Measurements from ENCODE around the gene SCUBE2. TPM values are rescaled to one million over a fixed set of nuclear protein-coding genes. Genes with fewer than 3 reads are reported as not detected.
"Not testable (repeated sequence)": the region's sequence is repeated elsewhere in the genome, so short reads cannot be mapped to it uniquely, and the experiment has no call there.

Gene SCUBE2
- total RNA-seq, 1 donor from 2014 or later: 1.5 TPM

GRCh38 chr11:8989453-8989852 is 101.9 kb downstream of the SCUBE2 start:
- Histone ChIP-seq H3K27ac (ENCODE audit: low read depth, low read length) (no peak overlapping the region), H3K4me1 (ENCODE audit: insufficient read depth, low read length) (peaks cover 14% of the 10 kb centered on the region), H4K20me1 (ENCODE audit: insufficient read depth, low read length) (peaks cover 5% of the 10 kb centered on the region), H3K27me3 (ENCODE audit: insufficient read depth, low read length) (no peaks in the 10 kb centered on the region), H3K4me3 (ENCODE audit: insufficient read depth, low read depth, low read length) (no peak overlapping the region), H3K4me2 (ENCODE audit: low read length) (peak overlapping the region; percentile 22), H3K9ac (ENCODE audit: low read length) (no peak overlapping the region), H2AFZ (ENCODE audit: low read depth, low read length) (no peak overlapping the region), H3K79me2 (ENCODE audit: insufficient read depth, low read length) (no peaks in the 10 kb centered on the region), H3K9me3 (ENCODE audit: insufficient read depth, low read depth, low read length) (no peaks in the 10 kb centered on the region), H3K36me3 (ENCODE audit: insufficient read depth, low read length) (no peaks in the 10 kb centered on the region)
- no peak for FAIRE-seq
- H3K9me3 Mint-ChIP-seq (ENCODE audit: unreplicated experiment): no peaks in the 10 kb centered on the region
- no peak overlapping the region for H3K4me3 Mint-ChIP-seq (ENCODE audit: unreplicated experiment)
- no peaks in the 10 kb centered on the region for H3K27me3 Mint-ChIP-seq (ENCODE audit: low read depth, unreplicated experiment)
- H3K4me1 Mint-ChIP-seq (ENCODE audit: low read depth, unreplicated experiment): peaks cover 19% of the 10 kb centered on the region
- peaks cover 8% of the 10 kb centered on the region for H3K36me3 Mint-ChIP-seq (ENCODE audit: low read depth, unreplicated experiment)
- peak; percentile 52 for DNase-seq (ENCODE audit: low read depth)
- TF ChIP-seq CTCF (IDR thresholded peaks at IDR 0.05; ENCODE audit: insufficient read depth, low read depth, low read length) (no peak), EZH2 (IDR thresholded peaks at IDR 0.05; ENCODE audit: insufficient read depth, low read length) (no peak)
- peak overlapping the region; percentile 11 for H3K27ac Mint-ChIP-seq (ENCODE audit: unreplicated experiment)

- Histone ChIP-seq H3K4me2 (ENCODE audit: low read length) (peak overlapping the region; percentile 22), H4K20me1 (ENCODE audit: insufficient read depth, low read length) (peaks cover 5% of the 10 kb centered on the region), H3K36me3 (ENCODE audit: insufficient read depth, low read length) (no peaks in the 10 kb centered on the region), H3K4me3 (ENCODE audit: insufficient read depth, low read depth, low read length) (no peak overlapping the region), H3K4me1 (ENCODE audit: insufficient read depth, low read length) (peaks cover 14% of the 10 kb centered on the region), H3K9me3 (ENCODE audit: insufficient read depth, low read depth, low read length) (no peaks in the 10 kb centered on the region), H3K27ac (ENCODE audit: low read depth, low read length) (no peak overlapping the region), H2AFZ (ENCODE audit: low read depth, low read length) (no peak overlapping the region), H3K9ac (ENCODE audit: low read length) (no peak overlapping the region), H3K27me3 (ENCODE audit: insufficient read depth, low read length) (no peaks in the 10 kb centered on the region), H3K79me2 (ENCODE audit: insufficient read depth, low read length) (no peaks in the 10 kb centered on the region)
- FAIRE-seq (no peak), DNase-seq (ENCODE audit: low read depth) (peak; percentile 61)
- no peak overlapping the region for H3K27ac Mint-ChIP-seq (ENCODE audit: unreplicated experiment)
- H3K9me3 Mint-ChIP-seq (ENCODE audit: unreplicated experiment): no peaks in the 10 kb centered on the region
- TF ChIP-seq EZH2 (IDR thresholded peaks at IDR 0.05; ENCODE audit: insufficient read depth, low read length) (no peak), CTCF (IDR thresholded peaks at IDR 0.05; ENCODE audit: insufficient read depth, low read depth, low read length) (no peak)
- H3K36me3 Mint-ChIP-seq (ENCODE audit: low read depth, unreplicated experiment): peaks cover 8% of the 10 kb centered on the region
- no peak overlapping the region for H3K4me3 Mint-ChIP-seq (ENCODE audit: unreplicated experiment)
- H3K27me3 Mint-ChIP-seq (ENCODE audit: low read depth, unreplicated experiment): no peaks in the 10 kb centered on the region
- H3K4me1 Mint-ChIP-seq (ENCODE audit: low read depth, unreplicated experiment): peaks cover 19% of the 10 kb centered on the region
Measured at GRCh38 chr11:8988329-8989234, 102.8 kb downstream of the SCUBE2 start.

GRCh38 chr11:8987446-8987845 is 104.0 kb downstream of the SCUBE2 start:
- Mint-ChIP-seq H3K9me3 (ENCODE audit: unreplicated experiment) (no peaks in the 10 kb centered on the region), H3K27me3 (ENCODE audit: low read depth, unreplicated experiment) (peaks cover 2% of the 10 kb centered on the region), H3K27ac (ENCODE audit: unreplicated experiment) (no peak overlapping the region), H3K36me3 (ENCODE audit: low read depth, unreplicated experiment) (peaks cover 7% of the 10 kb centered on the region), H3K4me1 (ENCODE audit: low read depth, unreplicated experiment) (peaks cover 19% of the 10 kb centered on the region), H3K4me3 (ENCODE audit: unreplicated experiment) (no peak overlapping the region)
- peaks cover 14% of the 10 kb centered on the region for H3K4me1 ChIP-seq (ENCODE audit: insufficient read depth, low read length)
- H3K27ac ChIP-seq (ENCODE audit: low read depth, low read length): no peak overlapping the region
- H3K27me3 ChIP-seq (ENCODE audit: insufficient read depth, low read length): no peaks in the 10 kb centered on the region
- H3K4me3 ChIP-seq (ENCODE audit: insufficient read depth, low read depth, low read length): no peak overlapping the region
- H2AFZ ChIP-seq (ENCODE audit: low read depth, low read length): no peak overlapping the region
- H3K4me2 ChIP-seq (ENCODE audit: low read length): no peak overlapping the region
- FAIRE-seq (no peak), DNase-seq (ENCODE audit: low read depth) (no peak)
- H3K36me3 ChIP-seq (ENCODE audit: insufficient read depth, low read length): no peaks in the 10 kb centered on the region
- H3K9me3 ChIP-seq (ENCODE audit: insufficient read depth, low read depth, low read length): no peaks in the 10 kb centered on the region
- H4K20me1 ChIP-seq (ENCODE audit: insufficient read depth, low read length): peaks cover 5% of the 10 kb centered on the region
- no peaks in the 10 kb centered on the region for H3K79me2 ChIP-seq (ENCODE audit: insufficient read depth, low read length)
- H3K9ac ChIP-seq (ENCODE audit: low read length): no peak overlapping the region
- TF ChIP-seq CTCF (IDR thresholded peaks at IDR 0.05; ENCODE audit: insufficient read depth, low read depth, low read length): no peak

GRCh38 chr11:8986772-8987171 is 104.6 kb downstream of the SCUBE2 start:
- not testable (repeated sequence) for H3K36me3 ChIP-seq (ENCODE audit: insufficient read depth, low read length); H3K36me3 Mint-ChIP-seq (ENCODE audit: low read depth, unreplicated experiment); H3K27ac Mint-ChIP-seq (ENCODE audit: unreplicated experiment); H3K9ac ChIP-seq (ENCODE audit: low read length); H3K4me3 Mint-ChIP-seq (ENCODE audit: unreplicated experiment); H3K9me3 ChIP-seq (ENCODE audit: insufficient read depth, low read depth, low read length); H3K79me2 ChIP-seq (ENCODE audit: insufficient read depth, low read length); H3K9me3 Mint-ChIP-seq (ENCODE audit: unreplicated experiment); FAIRE-seq; DNase-seq (ENCODE audit: low read depth); H3K27me3 Mint-ChIP-seq (ENCODE audit: low read depth, unreplicated experiment); H4K20me1 ChIP-seq (ENCODE audit: insufficient read depth, low read length); H3K4me2 ChIP-seq (ENCODE audit: low read length); H3K27ac ChIP-seq (ENCODE audit: low read depth, low read length); H3K4me3 ChIP-seq (ENCODE audit: insufficient read depth, low read depth, low read length); H3K27me3 ChIP-seq (ENCODE audit: insufficient read depth, low read length); H2AFZ ChIP-seq (ENCODE audit: low read depth, low read length)
- peaks cover 14% of the 10 kb centered on the region for H3K4me1 ChIP-seq (ENCODE audit: insufficient read depth, low read length)
- peaks cover 19% of the 10 kb centered on the region for H3K4me1 Mint-ChIP-seq (ENCODE audit: low read depth, unreplicated experiment)
